ENCODE data around the gene KRTAP10-2.

- no peak for TF ChIP-seq CTCF (IDR thresholded peaks at IDR 0.05)
- TF ChIP-seq POLR2AphosphoS5 (IDR thresholded peaks at IDR 0.05), result no peak
- no peak for TF ChIP-seq POLR2A (IDR thresholded peaks at IDR 0.05; ENCODE audit: low read depth)
These were observed 19.4 kb downstream of the KRTAP10-2 start for GRCh38 chr21:44531606-44532564.

Data from esophagus muscularis mucosa (tissue), 3 donors.